Mucosa of descending colon (tissue), 3 donors: ENCODE data around the gene RBM33. TPM values are rescaled to one million over a fixed set of nuclear protein-coding genes. Genes with fewer than 3 reads are reported as not detected.

ENCODE experiments used
- ATAC-seq: fragments of 200-7000 bp; cut with Tn5 transposase; one replicate; pipeline ENCODE4 v1.9.1; 2020; ENCODE audit warnings: mild to moderate bottlenecking, moderate library complexity
- DNase-seq, 3 donors: peaks; one replicate each; pipeline ENCODE4 v3.0.0-alpha.2; 2020
- H3K36me3 ChIP-seq: fragments of 200-600 bp; one replicate; pipeline ENCODE4 v1.8.0; 2021; ENCODE audit warnings: low read depth, mild to moderate bottlenecking
- H3K4me1 ChIP-seq: fragments of 200-600 bp; one replicate; pipeline ENCODE4 v1.8.0; 2021; ENCODE audit warnings: low read depth, mild to moderate bottlenecking
- H3K4me3 ChIP-seq: fragments of 200-600 bp; one replicate; pipeline ENCODE4 v1.8.0; 2021; ENCODE audit warnings: mild to moderate bottlenecking
- H3K9me3 ChIP-seq: fragments of 200-600 bp; one replicate; pipeline ENCODE4 v1.8.0; 2021; ENCODE audit warnings: mild to moderate bottlenecking
- intact Hi-C, 2 donors: fragments of 100-400 bp; cut with DNase I in 1 of 2; cut with micrococcal nuclease in 1 of 2; formaldehyde crosslinking; loops; one replicate each; pipeline versions ENCODE4 v1.11.0 to v1.11.1; 2022; cut with DNase I, micrococcal nuclease
- total RNA-seq, 3 donors: library from RNA; stranded (reverse); fragmentation: NEBNext Ultra II Directional in 2 of 3; extraction: Animal tissue kit (Norgen Biotek cat#: 25700) in 2 of 3; gene quantifications; one replicate each; pipeline versions ENCODE4 v1.2.1 to v1.2.4, GENCODE V29; 2021 to 2023
- TF ChIP-seq, protein P1 (sequence below): fragments of 200-600 bp; IDR thresholded peaks from one replicate; pipeline ENCODE4 v1.8.0; 2022; ENCODE audit warnings: antibody characterized with exemption, mild to moderate bottlenecking
- donor health status: DM: no; HTN: no; CAD: no; lungs with moderate emphysema.
- donor health status: DM: no; HTN: no; CAD: no.
- donor health status: DM: no; HTN: yes; CAD: no.

Gene RBM33
- total RNA-seq, 3 donors from 2014 or later: 59.9 to 75.8 (median 69.8) TPM

DNA sequence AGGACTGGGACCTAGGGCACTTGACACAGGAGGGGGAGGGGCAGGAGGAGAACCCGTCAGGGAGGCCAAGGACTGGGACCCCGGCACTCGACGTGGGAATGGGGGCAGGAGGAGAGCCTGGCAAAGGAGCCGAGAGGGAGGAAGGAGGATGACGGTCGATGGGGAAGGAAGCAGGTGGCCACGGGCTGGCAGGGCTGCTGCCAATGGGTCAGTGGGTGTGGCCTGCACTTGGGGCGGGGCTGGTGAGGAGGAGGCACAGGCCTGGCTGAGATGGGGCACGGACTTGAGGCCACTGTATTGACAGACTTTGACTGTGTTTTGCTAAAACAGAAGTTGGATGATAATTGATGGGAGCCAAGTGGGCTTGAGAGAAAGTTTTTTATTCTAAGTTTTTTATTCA is 68.9 kb downstream of the RBM33 start:
- DNase-seq (peak; percentile 35 to 71 (median 69)), ATAC-seq (peak; percentile 91)
- TF ChIP-seq, protein P1, sequence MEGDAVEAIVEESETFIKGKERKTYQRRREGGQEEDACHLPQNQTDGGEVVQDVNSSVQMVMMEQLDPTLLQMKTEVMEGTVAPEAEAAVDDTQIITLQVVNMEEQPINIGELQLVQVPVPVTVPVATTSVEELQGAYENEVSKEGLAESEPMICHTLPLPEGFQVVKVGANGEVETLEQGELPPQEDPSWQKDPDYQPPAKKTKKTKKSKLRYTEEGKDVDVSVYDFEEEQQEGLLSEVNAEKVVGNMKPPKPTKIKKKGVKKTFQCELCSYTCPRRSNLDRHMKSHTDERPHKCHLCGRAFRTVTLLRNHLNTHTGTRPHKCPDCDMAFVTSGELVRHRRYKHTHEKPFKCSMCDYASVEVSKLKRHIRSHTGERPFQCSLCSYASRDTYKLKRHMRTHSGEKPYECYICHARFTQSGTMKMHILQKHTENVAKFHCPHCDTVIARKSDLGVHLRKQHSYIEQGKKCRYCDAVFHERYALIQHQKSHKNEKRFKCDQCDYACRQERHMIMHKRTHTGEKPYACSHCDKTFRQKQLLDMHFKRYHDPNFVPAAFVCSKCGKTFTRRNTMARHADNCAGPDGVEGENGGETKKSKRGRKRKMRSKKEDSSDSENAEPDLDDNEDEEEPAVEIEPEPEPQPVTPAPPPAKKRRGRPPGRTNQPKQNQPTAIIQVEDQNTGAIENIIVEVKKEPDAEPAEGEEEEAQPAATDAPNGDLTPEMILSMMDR: no peak
- H3K36me3 ChIP-seq: peaks cover 7% of the 10 kb centered on the region
- no peak overlapping the region for H3K4me3 ChIP-seq
- intact Hi-C loops: no loop called here
- no peaks in the 10 kb centered on the region for H3K9me3 ChIP-seq
- peaks cover 3% of the 10 kb centered on the region for H3K4me1 ChIP-seq

DNA sequence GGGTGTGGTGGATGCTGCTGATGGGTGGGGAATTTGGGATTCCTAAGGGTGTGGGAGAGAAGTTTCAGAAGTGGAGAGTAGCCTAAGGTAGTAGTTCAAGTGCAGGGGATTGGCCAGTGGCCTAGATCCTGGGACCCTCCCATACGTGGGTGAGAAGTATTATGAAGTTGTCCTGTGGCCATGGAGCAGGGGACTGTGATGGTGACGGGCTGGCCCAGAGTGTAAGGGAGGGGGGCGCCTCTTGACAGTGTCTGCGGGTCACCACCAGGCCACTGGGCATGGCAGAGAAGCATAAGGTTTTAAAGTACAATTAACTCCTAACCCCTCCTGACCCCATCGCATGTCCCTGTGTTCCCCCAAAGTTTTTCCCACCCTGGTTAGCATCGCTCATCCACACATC is 70.2 kb downstream of the RBM33 start:
- no peak for ATAC-seq
- Histone ChIP-seq H3K9me3 (no peaks in the 10 kb centered on the region), H3K36me3 (peaks cover 7% of the 10 kb centered on the region), H3K4me3 (no peak overlapping the region), H3K4me1 (peaks cover 3% of the 10 kb centered on the region)
- TF ChIP-seq, protein P1: no peak
- DNase-seq: no peak
- intact Hi-C loops: no loop called here

DNA sequence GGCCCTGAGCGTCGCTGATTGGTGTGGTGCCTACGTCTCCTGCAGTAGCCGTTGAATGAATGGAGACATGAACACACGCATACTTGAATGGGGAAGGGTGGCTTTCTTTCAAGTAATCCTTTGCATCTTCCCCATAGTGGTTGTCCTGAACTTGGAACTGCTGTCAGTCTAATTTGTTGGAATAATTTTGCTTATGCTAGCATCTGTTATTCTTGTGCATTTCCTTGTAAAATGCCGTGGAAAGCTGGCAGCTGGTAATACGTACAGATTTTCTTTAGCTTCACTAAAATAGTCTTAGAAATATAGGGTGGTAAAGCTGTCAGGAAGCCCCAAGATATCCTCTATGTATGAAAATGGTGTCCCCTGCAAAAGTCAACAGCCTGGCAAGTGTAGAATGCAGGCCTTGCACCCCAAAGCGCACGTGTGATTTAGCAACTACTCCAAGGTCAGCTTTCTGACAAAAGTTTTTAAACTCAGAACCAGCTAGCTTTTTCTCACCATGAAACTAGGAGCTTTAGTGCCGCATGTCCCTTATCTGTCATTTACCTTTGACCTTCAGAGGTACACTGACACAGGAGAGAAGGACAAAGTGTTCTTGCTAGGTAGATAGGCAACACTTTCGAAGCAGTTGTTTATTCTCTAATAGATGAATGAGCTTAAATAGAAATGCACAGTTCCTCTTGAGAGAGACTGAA is 70.8 kb downstream of the RBM33 start:
- DNase-seq: no peak
- no peak for ATAC-seq
- no peak overlapping the region for H3K4me3 ChIP-seq
- no peaks in the 10 kb centered on the region for H3K9me3 ChIP-seq
- H3K36me3 ChIP-seq: peaks cover 7% of the 10 kb centered on the region
- peaks cover 3% of the 10 kb centered on the region for H3K4me1 ChIP-seq
- intact Hi-C loops: no loop called here
- TF ChIP-seq, protein P1: no peak

DNA sequence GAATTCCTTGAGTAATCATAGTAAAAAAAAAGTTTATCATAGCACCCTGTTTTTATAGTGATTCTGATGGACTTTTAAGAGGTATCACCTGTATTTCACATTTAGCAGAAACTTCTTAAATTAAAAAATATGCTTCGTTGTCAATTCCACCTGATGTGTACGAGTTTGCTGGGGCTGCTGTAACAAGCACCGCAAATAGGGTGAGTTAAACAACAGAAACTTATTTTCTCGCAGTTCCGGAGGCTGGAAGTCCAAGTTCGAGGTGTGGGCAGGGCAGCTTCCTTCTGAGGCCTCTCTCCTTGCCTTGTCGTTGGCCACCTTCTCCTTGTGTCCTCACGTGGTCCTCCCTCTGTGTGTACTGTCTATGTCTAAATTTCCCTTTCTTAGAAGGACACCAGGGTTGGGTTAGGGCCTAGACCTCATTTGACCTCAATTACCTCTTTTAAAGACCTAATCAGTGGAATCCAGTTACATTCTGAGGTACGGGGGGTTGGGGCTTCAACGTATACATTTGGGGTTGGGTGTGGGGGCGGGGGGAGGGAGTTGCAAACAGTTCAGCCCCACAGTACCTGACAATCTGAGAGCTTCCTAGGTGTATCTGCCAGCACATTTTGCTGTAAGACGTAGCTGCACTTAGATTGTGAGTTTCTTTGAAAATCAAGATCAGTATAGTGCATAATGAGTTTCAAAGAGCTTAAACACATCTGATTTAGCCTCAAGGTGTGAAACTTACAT is 72.7 kb downstream of the RBM33 start:
- intact Hi-C loops: no loop called here
- no peak for ATAC-seq
- Histone ChIP-seq H3K4me1 (peaks cover 3% of the 10 kb centered on the region), H3K4me3 (no peak overlapping the region), H3K36me3 (peaks cover 7% of the 10 kb centered on the region), H3K9me3 (no peaks in the 10 kb centered on the region)
- TF ChIP-seq, protein P1: no peak
- no peak for DNase-seq

DNA sequence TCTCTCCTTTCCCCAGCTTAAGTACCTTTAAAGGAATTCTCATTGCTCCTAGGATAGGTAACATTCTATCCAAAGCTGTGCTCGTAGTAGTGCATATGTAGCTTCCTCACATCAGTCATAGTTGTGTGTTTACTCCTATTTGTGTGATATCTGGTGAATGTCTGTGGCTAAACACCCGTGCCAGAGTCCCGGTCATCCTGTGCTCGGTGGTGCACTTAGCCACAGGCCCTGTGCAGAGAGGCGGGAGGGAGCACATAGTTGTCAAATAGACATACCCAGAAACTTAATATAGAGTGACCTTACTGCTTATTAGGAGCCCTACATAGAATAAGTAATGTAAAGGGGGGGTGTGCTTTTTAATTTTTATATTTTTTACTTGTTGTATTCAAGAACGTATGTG is 76.6 kb downstream of the RBM33 start:
- Histone ChIP-seq H3K4me1 (no peaks in the 10 kb centered on the region), H3K9me3 (no peaks in the 10 kb centered on the region), H3K36me3 (peaks cover 7% of the 10 kb centered on the region), H3K4me3 (no peak overlapping the region)
- intact Hi-C loops: no loop called here
- ATAC-seq (peak; percentile 31), DNase-seq (no peak)
- TF ChIP-seq, protein P1: no peak
